Stromal cell of bone marrow (primary cell): ENCODE results near the gene WT1.

Source experiments
- DNase-seq: peaks from one replicate; pipeline ENCODE4 v3.0.0-alpha.2; 2012; ENCODE audit warnings: low read depth

WT1 gene

GRCh38 chr11:32438346-32438865, 3.1 kb upstream of the WT1 start:
- DNase-seq = no peak

GRCh38 chr11:32437495-32438345, 2.4 kb upstream of the WT1 start:
- no peak for DNase-seq

- DNase-seq = no peak
Measured at GRCh38 chr11:32436751-32437494, 1.6 kb upstream of the WT1 start.

DNA sequence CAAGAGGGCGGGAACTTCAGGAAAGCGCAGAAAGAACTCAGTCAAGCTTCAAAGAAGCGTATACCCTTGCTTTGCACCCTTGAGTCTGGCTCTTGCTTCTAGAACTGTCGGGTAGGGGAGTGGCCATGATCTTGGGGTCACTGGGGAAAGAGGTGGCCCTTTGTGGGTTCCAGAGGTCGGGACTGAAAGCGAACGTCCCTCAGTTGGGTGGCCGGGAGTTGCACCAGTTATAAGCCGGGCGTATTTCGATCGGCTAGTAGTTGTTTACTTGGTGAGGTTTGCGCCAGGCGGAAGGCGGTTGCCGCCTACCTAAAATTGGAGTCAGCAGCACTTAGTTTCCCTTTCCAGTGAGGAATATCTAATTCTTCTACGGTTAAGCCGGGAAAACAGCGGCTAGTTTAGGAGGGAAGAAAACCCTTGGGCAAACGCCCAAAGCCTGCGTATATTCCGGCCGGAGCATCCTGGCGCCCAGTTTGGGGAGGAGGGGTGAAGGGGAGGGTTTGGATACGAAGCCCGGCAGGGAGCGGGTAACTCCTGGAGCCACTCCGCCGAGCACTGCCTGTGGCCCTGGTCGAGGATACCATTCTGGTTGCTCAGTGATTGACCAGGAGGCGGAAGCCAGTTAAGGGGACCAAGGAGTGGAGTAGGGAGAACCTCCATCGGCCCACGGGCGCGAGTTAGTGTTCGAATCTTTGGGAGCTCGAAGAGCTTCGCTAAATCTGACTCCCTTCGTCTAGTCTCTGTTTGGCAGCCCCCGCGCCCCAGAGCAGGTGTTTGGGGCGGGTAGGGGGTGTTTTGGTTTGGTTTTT, 807 bp upstream of the WT1 start:
- DNase-seq = no peak

GRCh38 chr11:32435152-32435480, 223 bp downstream of the WT1 start:
- no peak for DNase-seq

DNA sequence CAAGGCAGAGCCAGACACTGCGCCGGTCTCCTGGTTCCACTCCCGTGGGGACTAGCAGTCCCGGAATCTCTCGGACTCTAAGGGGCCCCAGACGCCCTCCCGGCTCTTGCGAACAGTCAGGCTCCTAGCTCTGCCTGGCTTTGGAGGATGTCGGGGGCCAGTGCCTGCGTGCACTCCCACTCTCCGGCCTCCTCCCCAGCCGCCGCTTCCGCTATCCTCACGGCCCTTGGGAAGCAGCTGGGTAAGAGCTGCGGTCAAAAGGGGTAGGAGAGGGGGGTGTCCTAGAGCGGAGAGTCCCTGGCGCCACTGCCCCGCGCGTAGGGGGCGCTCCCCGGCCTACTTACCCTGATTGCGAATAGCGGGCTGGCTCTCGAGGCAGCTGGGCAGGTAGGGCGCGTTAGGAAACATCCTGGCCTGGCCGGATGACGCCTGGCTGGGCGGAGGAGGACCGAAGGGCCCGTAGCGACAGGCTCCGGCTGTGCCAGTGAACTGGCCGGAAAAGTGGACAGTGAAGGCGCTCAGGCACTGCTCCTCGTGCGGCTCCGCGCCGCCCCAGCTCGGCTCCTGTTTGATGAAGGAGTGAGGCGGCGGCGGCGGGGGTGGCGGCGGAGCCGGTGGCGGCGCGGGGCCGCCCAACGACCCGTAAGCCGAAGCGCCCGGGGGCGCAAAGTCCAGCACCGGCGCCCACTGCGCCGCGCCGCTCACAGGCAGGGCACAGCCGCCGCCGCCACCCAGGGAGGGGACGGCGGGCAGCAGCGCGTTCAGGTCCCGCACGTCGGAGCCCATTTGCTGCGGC, 785 bp downstream of the WT1 start:
- DNase-seq = no peak

DNA sequence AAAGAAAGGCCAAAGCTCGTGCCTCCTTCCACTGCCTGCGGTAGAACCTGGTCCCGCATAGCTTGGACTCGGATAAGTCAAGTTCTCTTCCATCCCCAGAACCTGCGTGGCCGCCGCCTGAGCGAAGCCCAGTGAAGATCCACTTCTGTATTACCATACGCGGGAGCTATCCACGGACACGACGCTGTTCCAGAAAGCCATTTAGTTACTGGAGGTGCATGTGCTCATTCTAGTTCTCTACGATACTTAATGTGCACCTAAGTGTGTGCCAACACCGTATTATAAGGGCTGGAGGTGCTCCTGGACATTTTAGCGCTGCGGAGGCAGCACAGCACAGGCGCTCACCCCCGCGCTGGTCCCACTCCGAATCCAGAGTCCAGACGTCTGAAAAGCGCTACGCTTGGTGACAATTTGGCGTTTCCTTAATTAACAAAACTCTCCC, 1.4 kb downstream of the WT1 start:
- DNase-seq = no peak

DNA sequence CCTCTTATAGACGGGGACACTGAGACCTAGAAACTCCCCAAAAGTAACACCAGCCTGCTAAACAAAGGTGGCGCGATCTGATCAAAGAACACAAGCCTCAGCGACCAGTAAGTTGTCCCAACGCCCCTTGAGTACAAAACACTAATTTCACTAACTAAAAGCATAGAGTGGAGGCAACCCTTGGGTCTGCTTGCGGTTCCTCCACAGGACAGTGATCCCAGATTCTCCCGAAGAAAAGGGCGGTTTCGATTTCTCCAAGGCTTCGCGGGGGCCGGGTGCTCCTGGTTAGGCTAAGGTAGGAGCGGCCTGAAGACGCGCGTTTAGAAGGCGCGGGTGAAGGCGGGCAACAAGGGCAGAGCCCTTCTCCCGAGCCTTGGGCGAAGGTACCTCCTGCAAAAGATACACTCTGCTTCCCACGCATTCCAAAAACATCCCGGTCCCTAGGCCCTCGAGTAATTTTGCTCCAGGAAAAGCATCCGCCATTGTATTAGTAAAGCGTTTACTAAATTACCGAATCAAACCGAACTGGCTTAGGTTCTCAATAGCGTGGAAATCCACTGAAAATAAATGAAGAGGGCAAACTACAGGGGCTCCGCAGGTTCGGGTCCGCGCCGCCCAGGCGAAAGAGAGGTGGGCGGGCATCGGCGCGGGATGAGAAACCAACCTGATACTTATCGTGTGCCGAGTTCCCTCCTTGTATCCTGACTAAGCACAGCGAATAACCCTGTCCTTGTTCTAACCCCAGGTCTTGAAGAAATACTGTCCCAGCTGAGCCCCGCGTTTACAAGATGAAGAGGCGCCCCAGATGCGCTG, 2.0 kb downstream of the WT1 start:
- no peak for DNase-seq

DNA sequence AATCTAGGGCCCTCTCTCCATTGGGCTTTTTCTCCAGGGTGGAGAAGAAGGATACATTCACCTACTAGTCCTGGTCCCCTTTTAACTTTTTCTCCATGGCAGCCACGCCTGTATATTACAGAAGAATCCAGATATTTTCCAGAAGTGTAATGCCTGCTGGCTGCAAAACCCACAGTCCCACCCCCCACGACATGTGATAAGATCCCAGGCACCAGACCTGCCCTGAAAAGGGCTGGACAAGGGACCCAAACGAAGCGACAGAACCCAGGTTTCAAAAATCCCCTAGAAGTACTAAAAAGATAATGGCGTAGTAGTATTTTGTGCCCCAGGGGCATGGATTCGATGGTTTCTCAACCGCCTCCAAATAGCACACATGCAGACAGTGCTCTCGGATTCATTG, 2.8 kb downstream of the WT1 start:
- DNase-seq = no peak

DNA sequence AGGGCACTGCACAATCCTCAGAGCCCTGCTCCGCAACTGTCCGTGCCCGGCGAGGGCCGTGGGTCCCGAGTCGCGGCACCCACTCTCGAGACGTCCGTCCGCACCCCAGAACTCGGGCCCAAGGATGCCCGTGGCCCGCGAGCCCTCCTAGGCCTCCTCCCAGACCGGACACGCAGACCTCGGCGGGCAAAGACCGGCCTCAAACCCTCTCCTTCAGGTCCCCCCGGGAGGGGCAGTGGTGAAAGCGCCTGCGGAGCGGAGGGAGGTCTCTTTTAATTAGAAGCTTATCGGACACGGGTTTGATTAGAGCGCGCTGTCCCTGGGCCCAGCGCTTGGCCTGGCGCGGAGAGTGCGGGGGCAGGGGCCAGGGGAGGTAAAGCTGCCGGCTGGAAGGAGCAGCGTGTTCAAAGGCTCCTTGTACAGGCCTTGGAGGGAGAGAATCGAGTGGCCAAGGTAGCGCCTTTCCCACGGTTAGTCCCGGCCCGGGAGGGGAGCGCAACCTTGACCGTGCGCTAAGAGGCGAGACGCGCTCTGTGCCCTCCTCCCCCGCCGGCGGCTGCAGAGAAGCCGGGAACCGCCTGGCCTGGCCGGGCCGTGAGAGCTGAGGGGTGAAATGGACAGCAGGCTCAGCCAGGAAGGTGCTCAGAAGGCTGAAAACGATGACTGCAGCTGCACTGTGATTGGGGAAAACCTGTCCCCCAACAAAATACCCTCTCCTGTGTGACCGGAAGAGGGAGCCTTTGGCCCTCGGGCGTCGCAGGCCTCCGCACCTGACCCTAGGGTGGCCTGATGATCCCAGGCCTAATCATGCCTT, 4.6 kb downstream of the WT1 start:
- DNase-seq = no peak

DNA sequence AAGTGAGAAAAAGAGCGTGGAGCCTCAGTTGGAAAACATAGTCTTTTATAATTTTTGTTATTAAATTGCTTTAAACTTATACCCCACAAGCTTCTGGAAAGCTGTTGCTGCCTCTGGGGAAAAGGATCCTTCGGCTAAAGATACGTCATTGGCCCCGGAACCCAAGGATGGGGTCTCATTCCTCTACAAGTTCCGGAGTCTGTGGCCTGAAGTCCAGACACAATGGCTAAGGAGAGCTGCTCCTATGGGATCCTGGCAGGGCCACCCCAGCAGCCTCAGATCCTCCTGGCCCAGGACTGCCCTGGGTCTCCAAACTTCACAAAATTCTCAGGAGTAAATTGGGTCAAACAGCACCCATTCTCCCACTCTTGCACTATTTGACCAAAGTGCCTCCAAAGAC, 5.9 kb downstream of the WT1 start:
- DNase-seq = no peak

- DNase-seq = no peak
Measured at GRCh38 chr11:32428665-32429303, 6.6 kb downstream of the WT1 start.

DNA sequence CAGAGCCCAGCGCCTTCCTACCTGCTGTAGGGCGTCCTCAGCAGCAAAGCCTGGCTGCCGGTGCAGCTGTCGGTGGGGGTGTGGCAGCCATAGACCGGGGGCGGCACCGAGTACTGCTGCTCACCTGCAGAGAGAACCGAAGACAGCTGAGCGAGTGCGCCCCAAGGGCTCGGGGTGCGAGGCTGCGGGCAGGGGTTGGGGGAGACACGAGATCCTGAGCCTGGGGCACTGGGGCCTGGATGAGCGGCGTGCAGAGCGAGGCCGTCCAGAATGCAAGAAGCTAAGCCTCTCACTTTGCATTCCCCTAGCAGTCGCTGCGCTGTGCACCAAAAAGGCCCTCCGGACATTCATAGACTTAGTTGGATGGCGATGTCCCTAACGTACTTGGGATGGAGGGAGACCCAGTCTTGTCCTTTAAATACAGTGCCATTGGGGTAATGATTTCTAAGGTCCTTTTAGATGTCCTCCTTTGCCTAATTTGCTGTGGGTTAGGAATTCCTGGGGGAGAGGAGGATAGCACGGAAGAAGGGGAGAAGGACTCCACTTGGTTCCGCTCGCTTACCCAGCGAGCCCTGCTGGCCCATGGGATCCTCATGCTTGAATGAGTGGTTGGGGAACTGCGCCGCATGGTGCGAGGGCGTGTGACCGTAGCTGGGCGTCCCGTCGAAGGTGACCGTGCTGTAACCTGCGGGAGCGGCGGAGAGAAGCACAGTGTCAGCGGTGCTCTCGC, 7.2 kb downstream of the WT1 start:
- no peak for DNase-seq

DNA sequence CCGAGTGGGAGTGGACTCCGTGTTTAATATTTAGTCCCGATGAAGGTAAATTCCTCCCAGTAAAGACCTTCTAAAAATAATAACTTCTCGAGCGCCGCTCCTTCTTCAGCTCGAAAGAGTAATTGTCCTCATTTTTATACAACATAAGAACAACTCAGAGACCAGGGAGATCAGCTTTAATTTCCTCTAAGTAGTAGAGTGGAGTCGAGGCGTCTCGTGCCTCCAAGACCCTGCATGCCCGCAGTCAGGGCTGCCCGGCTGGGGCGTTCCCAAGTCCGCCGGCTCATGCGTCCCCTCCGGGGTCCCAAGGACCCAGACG, 7.8 kb downstream of the WT1 start:
- DNase-seq = no peak

- no peak for DNase-seq
Measured at GRCh38 chr11:32426819-32427615, 8.3 kb downstream of the WT1 start.

DNA sequence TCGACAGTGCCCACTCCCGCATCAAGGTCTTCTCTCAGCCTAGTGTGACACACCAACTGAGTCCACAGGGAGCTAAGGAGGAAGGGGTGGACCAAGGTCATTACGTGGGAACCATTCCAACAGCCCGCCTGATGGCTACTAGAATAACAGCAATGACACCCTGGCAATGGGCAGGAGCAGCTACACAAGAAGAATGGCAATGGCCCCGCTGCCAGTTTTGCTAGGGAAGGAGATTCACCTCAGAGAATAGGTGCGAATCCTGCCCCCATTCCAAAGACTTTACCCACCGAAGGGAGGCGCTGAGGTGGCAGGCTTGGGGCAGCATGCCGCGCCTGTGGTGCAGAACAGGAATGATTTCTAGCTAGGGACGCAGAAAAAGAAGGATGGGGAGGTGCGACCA, 9.1 kb downstream of the WT1 start:
- no peak for DNase-seq

GRCh38 chr11:32425761-32426160, 9.6 kb downstream of the WT1 start:
- no peak for DNase-seq

- DNase-seq = no peak
Measured at GRCh38 chr11:32422545-32422944, 12.8 kb downstream of the WT1 start.
